Neural cell (in vitro differentiated cells): ENCODE results near the gene PHLPP1.

ENCODE experiments used
- CTCF ChIP-seq: fragments of 450-650 bp; IDR thresholded peaks from 2 replicates; pipeline ENCODE4 v1.5.1; 2014; ENCODE audit warnings: antibody characterized with exemption, mild to moderate bottlenecking, moderate library complexity; ENCODE audit not compliant: poor library complexity, severe bottlenecking
- EP300 ChIP-seq: fragments of 450-650 bp; conservative IDR thresholded peaks from 2 replicates; pipeline ENCODE4 v1.6.1; 2014; ENCODE audit warnings: antibody characterized with exemption, mild to moderate bottlenecking, moderate library complexity; ENCODE audit not compliant: poor library complexity, severe bottlenecking
- EZH2 ChIP-seq: fragments of 200-600, 300-800 bp; shearing (Covaris generic), sonication (generic); IDR thresholded peaks from 2 replicates; pipeline ENCODE4 v1.6.1; 2014; ENCODE audit warnings: antibody characterized with exemption, low read length, borderline replicate concordance, mild to moderate bottlenecking; ENCODE audit not compliant: insufficient read depth, poor library complexity, severe bottlenecking
- POLR2AphosphoS5 ChIP-seq: IDR thresholded peaks from 2 replicates; pipeline ENCODE4 v1.6.1; 2012
- RAD21 ChIP-seq: fragments of 450-650 bp; conservative IDR thresholded peaks from 2 replicates; pipeline ENCODE4 v1.6.1; 2014; ENCODE audit warnings: antibody characterized with exemption, mild to moderate bottlenecking, moderate library complexity
- SMC3 ChIP-seq: fragments of 450-650 bp; conservative IDR thresholded peaks from 2 replicates; pipeline ENCODE4 v1.6.1; 2014; ENCODE audit warnings: antibody characterized with exemption, mild to moderate bottlenecking, moderate library complexity; ENCODE audit not compliant: poor library complexity
- TAF1 ChIP-seq: IDR thresholded peaks from 2 replicates; pipeline ENCODE4 v1.6.1; 2012; ENCODE audit warnings: low read depth
- TF ChIP-seq, protein P1 (sequence below): IDR thresholded peaks from 2 replicates; pipeline ENCODE4 v1.6.1; 2012; ENCODE audit warnings: borderline replicate concordance

DNA sequence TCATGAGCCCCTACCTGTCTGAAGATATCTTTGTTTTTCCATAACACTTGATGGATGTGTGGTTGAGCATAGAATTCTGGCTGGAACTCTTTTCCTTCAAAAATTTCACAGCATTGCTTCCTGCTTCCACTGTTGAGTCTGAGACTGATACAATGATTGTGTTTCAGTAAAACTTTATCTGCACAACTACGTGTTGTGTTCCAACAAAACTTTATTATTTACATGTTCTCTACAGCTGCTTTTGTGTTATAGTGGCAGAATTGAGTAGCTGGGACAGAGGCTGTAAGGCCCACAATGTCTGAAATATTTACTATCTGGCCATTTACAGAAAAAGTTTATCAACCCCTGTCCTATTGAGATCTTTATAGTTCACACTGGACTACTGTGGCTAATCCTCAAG lies 275.3 kb downstream of the PHLPP1 start:
- TF ChIP-seq CTCF = no peak
- no peak for TF ChIP-seq SMC3
- TF ChIP-seq, protein P1, sequence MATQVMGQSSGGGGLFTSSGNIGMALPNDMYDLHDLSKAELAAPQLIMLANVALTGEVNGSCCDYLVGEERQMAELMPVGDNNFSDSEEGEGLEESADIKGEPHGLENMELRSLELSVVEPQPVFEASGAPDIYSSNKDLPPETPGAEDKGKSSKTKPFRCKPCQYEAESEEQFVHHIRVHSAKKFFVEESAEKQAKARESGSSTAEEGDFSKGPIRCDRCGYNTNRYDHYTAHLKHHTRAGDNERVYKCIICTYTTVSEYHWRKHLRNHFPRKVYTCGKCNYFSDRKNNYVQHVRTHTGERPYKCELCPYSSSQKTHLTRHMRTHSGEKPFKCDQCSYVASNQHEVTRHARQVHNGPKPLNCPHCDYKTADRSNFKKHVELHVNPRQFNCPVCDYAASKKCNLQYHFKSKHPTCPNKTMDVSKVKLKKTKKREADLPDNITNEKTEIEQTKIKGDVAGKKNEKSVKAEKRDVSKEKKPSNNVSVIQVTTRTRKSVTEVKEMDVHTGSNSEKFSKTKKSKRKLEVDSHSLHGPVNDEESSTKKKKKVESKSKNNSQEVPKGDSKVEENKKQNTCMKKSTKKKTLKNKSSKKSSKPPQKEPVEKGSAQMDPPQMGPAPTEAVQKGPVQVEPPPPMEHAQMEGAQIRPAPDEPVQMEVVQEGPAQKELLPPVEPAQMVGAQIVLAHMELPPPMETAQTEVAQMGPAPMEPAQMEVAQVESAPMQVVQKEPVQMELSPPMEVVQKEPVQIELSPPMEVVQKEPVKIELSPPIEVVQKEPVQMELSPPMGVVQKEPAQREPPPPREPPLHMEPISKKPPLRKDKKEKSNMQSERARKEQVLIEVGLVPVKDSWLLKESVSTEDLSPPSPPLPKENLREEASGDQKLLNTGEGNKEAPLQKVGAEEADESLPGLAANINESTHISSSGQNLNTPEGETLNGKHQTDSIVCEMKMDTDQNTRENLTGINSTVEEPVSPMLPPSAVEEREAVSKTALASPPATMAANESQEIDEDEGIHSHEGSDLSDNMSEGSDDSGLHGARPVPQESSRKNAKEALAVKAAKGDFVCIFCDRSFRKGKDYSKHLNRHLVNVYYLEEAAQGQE = no peak
- TF ChIP-seq EZH2 = no peak
- no peak for TF ChIP-seq POLR2AphosphoS5
- TF ChIP-seq EP300 = no peak
- TF ChIP-seq RAD21 = no peak
- TF ChIP-seq TAF1 = no peak
